HG03066 (cell line): ENCODE results near the gene CCL7.
"Not testable (repeated sequence)": the region's sequence is repeated elsewhere in the genome, so short reads cannot be mapped to it uniquely, and the experiment has no call there.

ENCODE experiments used
- ATAC-seq: cut with Tn5 transposase; IDR thresholded peaks from one replicate; pipeline ENCODE4 v1.9.1; 2021; ENCODE audit warnings: low read depth; ENCODE audit not compliant: unreplicated experiment

The CCL7 gene

GRCh38 chr17:34269969-34270368, at the start of gene CCL7:
Gene CCL7 (plus strand): TSS chr17:34270221. CDS start chr17:34270291, 70 bp downstream.
- ATAC-seq, result no peak

- no peak for ATAC-seq
Observed at GRCh38 chr17:34220752-34221395, 49.1 kb upstream of the CCL7 start.

GRCh38 chr17:34221411-34221810, 48.6 kb upstream of the CCL7 start:
- no peak for ATAC-seq

- ATAC-seq, result no peak
Observed at GRCh38 chr17:34222722-34223497, 47.1 kb upstream of the CCL7 start.

GRCh38 chr17:34225046-34225445, 45.0 kb upstream of the CCL7 start:
- no peak for ATAC-seq

- no peak for ATAC-seq
Observed at GRCh38 chr17:34226011-34226743, 43.8 kb upstream of the CCL7 start.

GRCh38 chr17:34226744-34227034, 43.3 kb upstream of the CCL7 start:
- no peak for ATAC-seq

GRCh38 chr17:34227293-34227692, 42.7 kb upstream of the CCL7 start:
- not testable (repeated sequence) for ATAC-seq

GRCh38 chr17:34227707-34228106, 42.3 kb upstream of the CCL7 start:
- ATAC-seq, result no peak

- no peak for ATAC-seq
Observed at GRCh38 chr17:34228781-34229180, 41.2 kb upstream of the CCL7 start.

- ATAC-seq, result no peak
Observed at GRCh38 chr17:34230342-34230741, 39.7 kb upstream of the CCL7 start.

- ATAC-seq, result no peak
Observed at GRCh38 chr17:34234616-34235015, 35.4 kb upstream of the CCL7 start.

- no peak for ATAC-seq
Observed at GRCh38 chr17:34235389-34236028, 34.5 kb upstream of the CCL7 start.

GRCh38 chr17:34236281-34236892, 33.6 kb upstream of the CCL7 start:
- ATAC-seq, result no peak

GRCh38 chr17:34237458-34237857, 32.6 kb upstream of the CCL7 start:
- ATAC-seq, result no peak

GRCh38 chr17:34241062-34241461, 29.0 kb upstream of the CCL7 start:
- ATAC-seq, result no peak

- ATAC-seq, result no peak
Observed at GRCh38 chr17:34242587-34243363, 27.2 kb upstream of the CCL7 start.

- no peak for ATAC-seq
Observed at GRCh38 chr17:34243364-34244320, 26.4 kb upstream of the CCL7 start.

GRCh38 chr17:34245351-34245905, 24.6 kb upstream of the CCL7 start:
- ATAC-seq, result no peak
